Measurements from ENCODE around the gene GATA2. TPM values are rescaled to one million over a fixed set of nuclear protein-coding genes. Genes with fewer than 3 reads are reported as not detected.
A peak's percentile ranks its signal among the peaks of the same experiment; 100 is the strongest.

The GATA2 gene
- polyA plus RNA-seq, 1 experiment: 4.8 TPM

GRCh38 chr3:128432971-128433836 is 59.8 kb downstream of the GATA2 start:
- no peak for DNase-seq (ENCODE audit: low read depth, low spot score)
- H3K27ac ChIP-seq (ENCODE audit: low read depth, low read length): no peak overlapping the region
- peaks cover 44% of the 10 kb centered on the region for H3K27me3 ChIP-seq (ENCODE audit: control insufficient read depth, insufficient read depth, low read length)
- peaks cover 3% of the 10 kb centered on the region; the same call in 1 of the 2 replicates for H3K9me3 ChIP-seq (ENCODE audit: control insufficient read depth, insufficient read depth, low read length)
- no peak for TF ChIP-seq CTCF (IDR thresholded peaks at IDR 0.05; ENCODE audit: low read depth, low read length)
- ChIA-PET CTCF (no interaction called here), POLR2A (no interaction called here)
- H3K4me3 ChIP-seq (ENCODE audit: low read depth, low read length): peak overlapping the region; percentile 17; the same call in 1 of the 2 replicates

GRCh38 chr3:128432301-128432970 is 60.6 kb downstream of the GATA2 start:
- ChIA-PET POLR2A (no interaction called here), CTCF (no interaction called here)
- Histone ChIP-seq H3K9me3 (ENCODE audit: control insufficient read depth, insufficient read depth, low read length) (peaks cover 3% of the 10 kb centered on the region; the same call in 1 of the 2 replicates), H3K27me3 (ENCODE audit: control insufficient read depth, insufficient read depth, low read length) (peaks cover 44% of the 10 kb centered on the region), H3K4me3 (ENCODE audit: low read depth, low read length) (no peak overlapping the region; the same call in 1 of the 2 replicates), H3K27ac (ENCODE audit: low read depth, low read length) (no peak overlapping the region)
- DNase-seq (ENCODE audit: low read depth, low spot score): no peak
- TF ChIP-seq CTCF (IDR thresholded peaks at IDR 0.05; ENCODE audit: low read depth, low read length): no peak

GRCh38 chr3:128431803-128432300 is 61.1 kb downstream of the GATA2 start:
- Histone ChIP-seq H3K27ac (ENCODE audit: low read depth, low read length) (no peak overlapping the region), H3K9me3 (ENCODE audit: control insufficient read depth, insufficient read depth, low read length) (peaks cover 3% of the 10 kb centered on the region; the same call in 1 of the 2 replicates), H3K27me3 (ENCODE audit: control insufficient read depth, insufficient read depth, low read length) (peaks cover 44% of the 10 kb centered on the region), H3K4me3 (ENCODE audit: low read depth, low read length) (no peak overlapping the region)
- DNase-seq (ENCODE audit: low read depth, low spot score): no peak
- POLR2A ChIA-PET: no interaction called here
- CTCF ChIA-PET: no interaction called here
- no peak for TF ChIP-seq CTCF (IDR thresholded peaks at IDR 0.05; ENCODE audit: low read depth, low read length)

GRCh38 chr3:128430731-128431130 is 62.3 kb downstream of the GATA2 start:
- H3K9me3 ChIP-seq (ENCODE audit: control insufficient read depth, insufficient read depth, low read length): no peaks in the 10 kb centered on the region; the same call in 1 of the 2 replicates
- H3K4me3 ChIP-seq (ENCODE audit: low read depth, low read length): no peak overlapping the region
- no peak overlapping the region for H3K27ac ChIP-seq (ENCODE audit: low read depth, low read length)
- H3K27me3 ChIP-seq (ENCODE audit: control insufficient read depth, insufficient read depth, low read length): peaks cover 39% of the 10 kb centered on the region
- ChIA-PET POLR2A (no interaction called here), CTCF (interaction anchor here (1.5 kb wide), 1 partner anchor 178 kb away, joined by 10 read pairs; no protein-coding TSS in a partner anchor)
- DNase-seq (ENCODE audit: low read depth, low spot score): no peak
- TF ChIP-seq CTCF (IDR thresholded peaks at IDR 0.05; ENCODE audit: low read depth, low read length): no peak
